H1 (cell line): Measurements from ENCODE around the gene AMT. TPM values are rescaled to one million over a fixed set of nuclear protein-coding genes. Genes with fewer than 3 reads are reported as not detected.

ENCODE experiments used
- CTCF ChIA-PET: fragments of 300-600 bp; sonication (Branson Sonifier 250); formaldehyde crosslinking; loops from one replicate; lab custom pipeline; 2021; ENCODE audit not compliant: partially characterized antibody; lab: Charles Lee
- POLR2A ChIA-PET: fragments of 300-600 bp; sonication (Branson Sonifier 250); formaldehyde crosslinking; loops from one replicate; lab custom pipeline; 2021; ENCODE audit warnings: inconsistent platforms; ENCODE audit not compliant: partially characterized antibody; lab: Charles Lee
- DNase-seq, 2 experiments: peaks; one replicate each; pipeline versions ENCODE4 v3.0.0 to v3.0.0-alpha.2; 2010 to 2022; ENCODE audit warnings: low spot score in 2 of 2, low read depth in 1 of 2, mixed read lengths in 1 of 2
- FAIRE-seq: peaks from 2 replicates; lab custom pipeline; 2011; peaks lifted over from hg19 to GRCh38; lab: Jason Lieb, UNC
- H2AFZ ChIP-seq: 2 replicates; pipeline ENCODE4 v1.8.1; 2012; ENCODE audit warnings: low read length, inconsistent platforms
- H2AK5ac ChIP-seq: 2 replicates; pipeline ENCODE4 v1.6.1; 2013; ENCODE audit warnings: low read depth, low read length
- H2BK120ac ChIP-seq: replicated peaks from 2 replicates; pipeline ENCODE3; 2013; ENCODE audit warnings: low read depth, low read length, inconsistent platforms
- H2BK12ac ChIP-seq: 2 replicates; pipeline ENCODE4 v1.6.1; 2013; ENCODE audit warnings: low read depth, low read length
- H2BK15ac ChIP-seq: 2 replicates; pipeline ENCODE4 v1.6.1; 2013; ENCODE audit warnings: low read length
- H2BK20ac ChIP-seq: 2 replicates; pipeline ENCODE4 v1.6.1; 2013; ENCODE audit warnings: low read length
- H2BK5ac ChIP-seq: 2 replicates; pipeline ENCODE4 v1.6.1; 2013; ENCODE audit warnings: low read depth, low read length
- H3K14ac ChIP-seq: 2 replicates; pipeline ENCODE4 v1.6.1; 2013; ENCODE audit warnings: inconsistent platforms; ENCODE audit not compliant: insufficient read length
- H3K18ac ChIP-seq: 2 replicates; pipeline ENCODE4 v1.6.1; 2013; ENCODE audit warnings: low read length; ENCODE audit errors: extremely low read depth
- H3K23ac ChIP-seq: 2 replicates; pipeline ENCODE4 v1.6.1; 2013; ENCODE audit warnings: inconsistent platforms; ENCODE audit not compliant: insufficient read length
- H3K23me2 ChIP-seq: 2 replicates; pipeline ENCODE4 v1.6.1; 2013; ENCODE audit warnings: low read depth, low read length
- H3K27ac ChIP-seq: 2 replicates; pipeline ENCODE4 v1.6.1; 2011; ENCODE audit warnings: low read depth, low read length, inconsistent platforms
- H3K27me3 ChIP-seq, 4 experiments: replicated peaks in 1 of 4; 1 replicate in 1 of 4; 2 replicates in 3 of 4; pipeline versions ENCODE4 v1.6.1 to v1.8.1; 2011 to 2013; ENCODE audit warnings: low read length in 3 of 4, mild to moderate bottlenecking in 3 of 4, inconsistent platforms in 2 of 4, mixed read lengths in 2 of 4, moderate library complexity in 1 of 4; ENCODE audit not compliant: control insufficient read depth in 3 of 4, insufficient read depth in 3 of 4; ENCODE audit errors: extremely low read depth in 1 of 4
- H3K36me3 ChIP-seq, 4 experiments: 2 replicates each; pipeline versions ENCODE4 v1.6.1 to v1.8.1; 2011 to 2013; ENCODE audit warnings: mild to moderate bottlenecking in 4 of 4, low read length in 3 of 4, moderate library complexity in 2 of 4, control low read depth in 1 of 4, inconsistent platforms in 1 of 4; ENCODE audit not compliant: insufficient read depth in 4 of 4, control insufficient read depth in 2 of 4
- H3K4ac ChIP-seq: replicated peaks from 2 replicates; pipeline ENCODE3; 2013; ENCODE audit warnings: low read length, low read depth, mixed read lengths, inconsistent platforms; ENCODE audit not compliant: insufficient read length
- H3K4me1 ChIP-seq, 4 experiments: replicated peaks in 1 of 4; 1 replicate in 1 of 4; 2 replicates in 3 of 4; pipeline versions ENCODE4 v1.6.1 to v1.8.1; 2011 to 2013; ENCODE audit warnings: low read length in 3 of 4, inconsistent platforms in 2 of 4, mixed read lengths in 1 of 4; ENCODE audit not compliant: insufficient read depth in 4 of 4, control insufficient read depth in 3 of 4
- H3K4me2 ChIP-seq, 2 experiments: 2 replicates each; pipeline versions ENCODE4 v1.6.1 to v1.8.1; 2011 to 2013; ENCODE audit warnings: low read depth in 2 of 2, low read length in 2 of 2, control low read depth in 1 of 2, inconsistent platforms in 1 of 2, mild to moderate bottlenecking in 1 of 2; ENCODE audit not compliant: insufficient read depth in 1 of 2
- H3K4me3 ChIP-seq, 4 experiments: fragments of 200-600, 300-600 bp in 1 of 4; sonication (generic), shearing (Covaris generic), sonication (Bioruptor Twin) in 1 of 4; 2 replicates each; pipeline versions ENCODE4 v1.5.1 to v1.8.1; 2011 to 2016; ENCODE audit warnings: low read length in 4 of 4, low read depth in 3 of 4, control low read depth in 2 of 4, inconsistent platforms in 2 of 4, mild to moderate bottlenecking in 2 of 4, mixed read lengths in 1 of 4, moderate library complexity in 1 of 4; ENCODE audit not compliant: insufficient read depth in 2 of 4; ENCODE audit errors: extremely low read depth in 1 of 4
- H3K56ac ChIP-seq: replicated peaks from 2 replicates; pipeline ENCODE3; 2013; ENCODE audit warnings: low read depth, mild to moderate bottlenecking, mixed read lengths, low read length, inconsistent platforms; ENCODE audit not compliant: insufficient read length
- H3K79me1 ChIP-seq: 2 replicates; pipeline ENCODE4 v1.6.1; 2013; ENCODE audit warnings: low read depth, low read length, control low read depth
- H3K79me2 ChIP-seq, 2 experiments: 2 replicates each; pipeline versions ENCODE4 v1.6.1 to v1.8.1; 2012 to 2013; ENCODE audit warnings: low read length in 2 of 2, mild to moderate bottlenecking in 2 of 2, inconsistent platforms in 1 of 2; ENCODE audit not compliant: insufficient read depth in 2 of 2, control insufficient read depth in 1 of 2
- H3K9ac ChIP-seq, 4 experiments: replicated peaks in 1 of 4; 1 replicate in 1 of 4; 2 replicates in 3 of 4; pipeline versions ENCODE4 v1.6.1 to v1.8.1; 2011 to 2013; ENCODE audit warnings: low read depth in 3 of 4, low read length in 3 of 4, control low read depth in 2 of 4, mild to moderate bottlenecking in 2 of 4, moderate library complexity in 2 of 4, inconsistent platforms in 1 of 4; ENCODE audit errors: extremely low read depth in 1 of 4
- H3K9me3 ChIP-seq, 2 experiments: 2 replicates each; pipeline versions ENCODE4 v1.6.1 to v1.8.1; 2012 to 2013; ENCODE audit warnings: mild to moderate bottlenecking in 2 of 2, moderate library complexity in 2 of 2, control low read depth in 1 of 2, inconsistent platforms in 1 of 2, low read depth in 1 of 2, low read length in 1 of 2, mixed read lengths in 1 of 2; ENCODE audit not compliant: insufficient read depth in 2 of 2
- H4K20me1 ChIP-seq, 2 experiments: replicated peaks in 1 of 2; 2 replicates each; pipeline versions ENCODE3 to v1.8.1; 2011 to 2013; ENCODE audit warnings: inconsistent platforms in 2 of 2, low read length in 2 of 2, mild to moderate bottlenecking in 1 of 2; ENCODE audit not compliant: insufficient read depth in 2 of 2, control insufficient read depth in 1 of 2
- H4K5ac ChIP-seq: 2 replicates; pipeline ENCODE4 v1.6.1; 2013; ENCODE audit warnings: low read length, low read depth, mixed read lengths, inconsistent platforms; ENCODE audit not compliant: insufficient read length
- H4K8ac ChIP-seq: 2 replicates; pipeline ENCODE4 v1.8.0; 2013; ENCODE audit warnings: mild to moderate bottlenecking, moderate library complexity, low read length, inconsistent platforms; ENCODE audit not compliant: insufficient read depth; ENCODE audit errors: extremely low read depth
- H4K91ac ChIP-seq: replicated peaks from 2 replicates; pipeline ENCODE3; 2013; ENCODE audit warnings: low read length, mixed read lengths, inconsistent platforms; ENCODE audit not compliant: insufficient read length
- ASH2L ChIP-seq: fragments of 200-600, 300-600 bp; sonication (generic); IDR thresholded peaks from one replicate; pipeline ENCODE4 v1.7.1; 2017; ENCODE audit warnings: low read length
- BCL11A ChIP-seq, 2 experiments: IDR thresholded peaks; one replicate each; pipeline ENCODE4 v1.6.1; 2011; ENCODE audit warnings: low read depth in 2 of 2, low read length in 2 of 2, mild to moderate bottlenecking in 2 of 2
- CEBPB ChIP-seq: IDR thresholded peaks from 2 replicates; pipeline ENCODE4 v1.6.1; 2012; ENCODE audit warnings: low read depth, low read length
- CHD2 ChIP-seq: IDR thresholded peaks from 2 replicates; pipeline ENCODE4 v1.6.1; 2012; ENCODE audit warnings: low read length, improper control_type of control experiment
- CREB1 ChIP-seq: IDR thresholded peaks from 2 replicates; pipeline ENCODE4 v1.6.1; 2012; ENCODE audit warnings: inconsistent platforms
- EGR1 ChIP-seq: IDR thresholded peaks from 2 replicates; pipeline ENCODE4 v1.6.1; 2011; ENCODE audit warnings: low read depth, low read length, borderline replicate concordance
- EP300 ChIP-seq, 2 experiments: IDR thresholded peaks; 1 replicate in 1 of 2; 2 replicates in 1 of 2; pipeline ENCODE4 v1.6.1; 2011 to 2012; ENCODE audit warnings: low read depth in 2 of 2, low read length in 2 of 2, mild to moderate bottlenecking in 2 of 2, borderline replicate concordance in 1 of 2, inconsistent platforms in 1 of 2, moderate library complexity in 1 of 2
- GABPA ChIP-seq: IDR thresholded peaks from 2 replicates; pipeline ENCODE4 v1.6.1; 2011; ENCODE audit warnings: mild to moderate bottlenecking, low read length, moderate library complexity, borderline replicate concordance; ENCODE audit not compliant: insufficient read depth
- JUND ChIP-seq: IDR thresholded peaks from 2 replicates; pipeline ENCODE4 v1.6.1; 2011; ENCODE audit warnings: mild to moderate bottlenecking, improper control_type of control experiment, low read length
- KDM4A ChIP-seq: IDR thresholded peaks from one replicate; pipeline ENCODE4 v1.7.1; 2012; ENCODE audit warnings: low read depth, mild to moderate bottlenecking, moderate library complexity, low read length, inconsistent platforms; ENCODE audit not compliant: severe bottlenecking
- MAFK ChIP-seq: IDR thresholded peaks from 2 replicates; pipeline ENCODE4 v1.6.1; 2012; ENCODE audit warnings: low read depth, mild to moderate bottlenecking, improper control_type of control experiment, low read length
- NRF1 ChIP-seq: IDR thresholded peaks from 2 replicates; pipeline ENCODE4 v1.6.1; 2011; ENCODE audit warnings: mild to moderate bottlenecking, low read depth, low read length, improper control_type of control experiment
- POLR2AphosphoS5 ChIP-seq: IDR thresholded peaks from 2 replicates; pipeline ENCODE4 v1.6.1; 2011; ENCODE audit warnings: low read depth, low read length
- SP1 ChIP-seq: IDR thresholded peaks from 2 replicates; pipeline ENCODE4 v1.6.1; 2011; ENCODE audit warnings: low read depth, low read length
- ZNF274 ChIP-seq: IDR thresholded peaks from 2 replicates; pipeline ENCODE4 v1.7.0; 2012; ENCODE audit warnings: low read length, borderline replicate concordance; ENCODE audit errors: extremely low read depth
- polyA plus RNA-seq, 7 experiments: library from polyadenylated mRNA; depleted of rRNA in 3 of 7; stranded (reverse) in 5 of 7; unstranded in 2 of 7; fragments of >200 nt in 5 of 7; fragments of 200-250 nt in 2 of 7; gene quantifications; 1 replicate in 5 of 7; 2 replicates in 1 of 7; 4 replicates in 1 of 7; pipeline versions ENCODE4 v1.2.1 to v1.2.3, GENCODE V29; 2011 to 2013; ENCODE audit warnings: missing spikeins in 2 of 7, mixed read lengths in 2 of 7
- total RNA-seq: library from RNA; stranded (reverse); fragmentation: NEBNext Ultra II Directional; extraction: Animal tissue kit (Norgen Biotek cat#: 25700); gene quantifications from 2 replicates; pipeline ENCODE4 v1.2.1, GENCODE V29; 2021
- TF ChIP-seq, protein P1 (sequence below): IDR thresholded peaks from 2 replicates; pipeline ENCODE4 v1.6.1; 2011; ENCODE audit warnings: low read depth, mild to moderate bottlenecking, low read length; ENCODE audit not compliant: insufficient read depth

Gene AMT
- total and polyA plus RNA-seq, 2 of the 8 experiments (the other 6 are each of a cell fraction or from before 2014, with no cell fraction given): 46.5 to 92.4 TPM

DNA sequence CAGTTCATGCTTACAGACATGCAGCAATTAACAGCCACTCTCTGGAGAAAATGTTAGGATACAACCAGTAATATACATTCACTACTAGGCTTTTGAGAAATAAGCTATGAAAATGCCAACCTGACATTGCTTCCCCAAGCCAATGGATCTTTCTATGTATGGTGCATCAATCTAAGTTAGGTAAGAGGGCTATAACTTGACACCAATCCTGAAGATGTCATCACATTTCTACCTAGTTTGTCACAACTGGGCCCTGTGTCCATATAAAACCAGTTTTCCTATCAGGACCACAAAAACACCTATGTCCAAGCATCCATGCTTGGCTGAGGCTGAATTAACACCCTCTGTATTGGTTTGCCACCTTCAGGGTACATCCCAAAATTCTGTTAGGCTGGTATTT, 50.3 kb downstream of the AMT start:
- H3K23me2 ChIP-seq: no peaks in the 10 kb centered on the region
- H4K8ac ChIP-seq: no peak overlapping the region
- H3K79me1 ChIP-seq: peaks cover 2% of the 10 kb centered on the region; the same call in 1 of the 2 replicates
- no peaks in the 10 kb centered on the region for H3K27me3 ChIP-seq
- FAIRE-seq: no peak
- no peak overlapping the region for H3K9ac ChIP-seq
- H3K9me3 ChIP-seq: no peaks in the 10 kb centered on the region
- ChIA-PET POLR2A (interaction anchor here (1.2 to 1.9 kb wide), 2 partner anchors 14 to 40 kb away, joined by 4 to 6 read pairs; partner anchors contain the start of genes RHOA and TCTA), CTCF (interaction anchor here (1.3 kb wide), 1 partner anchor 11 kb away, joined by 4 read pairs; no protein-coding TSS in a partner anchor)
- H2BK12ac ChIP-seq: no peak overlapping the region
- peaks cover 10 to 53% (median 26%) of the 10 kb centered on the region in 4 experiments; a peak in 7 of 8 replicates for H3K36me3 ChIP-seq
- no peak overlapping the region for H3K18ac ChIP-seq
- H2AK5ac ChIP-seq: no peak overlapping the region
- H3K14ac ChIP-seq: no peak overlapping the region
- H3K79me2 ChIP-seq: peaks cover 0 to 29% of the 10 kb centered on the region in 2 experiments; a peak in 2 of 4 replicates
- H2AFZ ChIP-seq: no peak overlapping the region
- H3K4me2 ChIP-seq: no peak overlapping the region
- no peak overlapping the region for H4K5ac ChIP-seq
- no peak overlapping the region for H2BK120ac ChIP-seq
- DNase-seq: no peak
- peaks cover 0 to 8% of the 10 kb centered on the region in 2 experiments for H4K20me1 ChIP-seq
- no peak overlapping the region for H2BK5ac ChIP-seq
- no peak overlapping the region for H4K91ac ChIP-seq
- no peak overlapping the region for H3K4me3 ChIP-seq
- H2BK20ac ChIP-seq: no peak overlapping the region
- H2BK15ac ChIP-seq: no peak overlapping the region
- no peak overlapping the region for H3K27ac ChIP-seq
- no peaks in the 10 kb centered on the region for H3K4me1 ChIP-seq
- H3K56ac ChIP-seq: no peak overlapping the region
- no peak overlapping the region for H3K4ac ChIP-seq
- no peak overlapping the region for H3K23ac ChIP-seq
- TF ChIP-seq BCL11A (IDR thresholded peaks at IDR 0.05; ENCODE audit: low read depth in 2 of 2, low read length in 2 of 2): no peak
- TF ChIP-seq JUND: no peak
- no peak for TF ChIP-seq CEBPB
- TF ChIP-seq, protein P1, sequence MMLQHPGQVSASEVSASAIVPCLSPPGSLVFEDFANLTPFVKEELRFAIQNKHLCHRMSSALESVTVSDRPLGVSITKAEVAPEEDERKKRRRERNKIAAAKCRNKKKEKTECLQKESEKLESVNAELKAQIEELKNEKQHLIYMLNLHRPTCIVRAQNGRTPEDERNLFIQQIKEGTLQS: no peak
- no peak for TF ChIP-seq EP300 (IDR thresholded peaks at IDR 0.05; ENCODE audit: borderline replicate concordance in 1 of 2, low read depth in 2 of 2, low read length in 2 of 2)
- no peak for TF ChIP-seq ZNF274
- TF ChIP-seq ASH2L: no peak
- TF ChIP-seq NRF1: no peak
- no peak for TF ChIP-seq KDM4A
- no peak for TF ChIP-seq EGR1
- TF ChIP-seq MAFK: no peak
- TF ChIP-seq POLR2AphosphoS5: no peak
- TF ChIP-seq SP1: no peak
- TF ChIP-seq CHD2: no peak
- TF ChIP-seq GABPA: no peak
- no peak for TF ChIP-seq CREB1
